NB4 (cell line): Measurements from ENCODE around the gene FUT8.

Source experiments
- DNase-seq: peaks from one replicate; pipeline ENCODE4 v3.0.0; 2010; ENCODE audit warnings: low read depth
- H3K4me3 ChIP-seq: one replicate; pipeline ENCODE4 v1.5.1; 2011; ENCODE audit warnings: mild to moderate bottlenecking, low read depth, low read length, moderate library complexity
- MAX ChIP-seq: IDR thresholded peaks from 2 replicates; pipeline ENCODE4 v1.6.1; 2011; ENCODE audit warnings: low read depth, low read length
- MYC ChIP-seq: IDR thresholded peaks from 2 replicates; pipeline ENCODE4 v1.6.1; 2011; ENCODE audit warnings: low read depth, low read length
- POLR2A ChIP-seq: IDR thresholded peaks from 2 replicates; pipeline ENCODE4 v1.6.1; 2011; ENCODE audit warnings: mild to moderate bottlenecking; ENCODE audit not compliant: insufficient read length; ENCODE audit errors: extremely low read depth
- TF ChIP-seq, protein P1 (sequence below): IDR thresholded peaks from one replicate; pipeline ENCODE4 v1.5.1; 2012; ENCODE audit warnings: low read depth, low read length

The FUT8 gene

GRCh38 chr14:65769151-65769550 lies 356.6 kb downstream of the FUT8 start:
- no peak for TF ChIP-seq POLR2A
- TF ChIP-seq, protein P1, sequence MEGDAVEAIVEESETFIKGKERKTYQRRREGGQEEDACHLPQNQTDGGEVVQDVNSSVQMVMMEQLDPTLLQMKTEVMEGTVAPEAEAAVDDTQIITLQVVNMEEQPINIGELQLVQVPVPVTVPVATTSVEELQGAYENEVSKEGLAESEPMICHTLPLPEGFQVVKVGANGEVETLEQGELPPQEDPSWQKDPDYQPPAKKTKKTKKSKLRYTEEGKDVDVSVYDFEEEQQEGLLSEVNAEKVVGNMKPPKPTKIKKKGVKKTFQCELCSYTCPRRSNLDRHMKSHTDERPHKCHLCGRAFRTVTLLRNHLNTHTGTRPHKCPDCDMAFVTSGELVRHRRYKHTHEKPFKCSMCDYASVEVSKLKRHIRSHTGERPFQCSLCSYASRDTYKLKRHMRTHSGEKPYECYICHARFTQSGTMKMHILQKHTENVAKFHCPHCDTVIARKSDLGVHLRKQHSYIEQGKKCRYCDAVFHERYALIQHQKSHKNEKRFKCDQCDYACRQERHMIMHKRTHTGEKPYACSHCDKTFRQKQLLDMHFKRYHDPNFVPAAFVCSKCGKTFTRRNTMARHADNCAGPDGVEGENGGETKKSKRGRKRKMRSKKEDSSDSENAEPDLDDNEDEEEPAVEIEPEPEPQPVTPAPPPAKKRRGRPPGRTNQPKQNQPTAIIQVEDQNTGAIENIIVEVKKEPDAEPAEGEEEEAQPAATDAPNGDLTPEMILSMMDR, result no peak
- TF ChIP-seq MAX, result no peak
- no peak for TF ChIP-seq MYC
- DNase-seq, result no peak
- no peak overlapping the region for H3K4me3 ChIP-seq

DNA sequence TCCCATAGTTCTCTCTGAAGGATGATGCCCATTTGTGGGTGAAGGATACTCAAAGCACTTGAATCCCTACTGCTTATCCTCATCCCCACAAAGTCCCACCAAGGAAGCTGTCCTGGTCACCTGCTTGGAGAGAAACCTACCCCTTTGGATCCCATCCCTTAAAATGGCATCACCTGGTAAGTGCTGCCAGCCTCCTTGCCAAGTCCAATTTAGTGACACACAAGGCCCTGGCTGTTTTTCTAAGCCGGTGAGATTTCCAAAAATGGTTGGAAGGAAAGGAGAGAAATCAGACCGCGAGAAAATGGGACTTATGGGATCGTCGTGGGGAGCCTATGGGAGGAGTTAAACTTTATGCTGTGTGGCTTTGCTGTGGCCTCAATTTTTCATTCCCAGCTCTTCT lies 358.2 kb downstream of the FUT8 start:
- DNase-seq, result no peak
- TF ChIP-seq MAX (no peak), POLR2A (no peak), MYC (no peak)
- TF ChIP-seq, protein P1, result no peak
- no peak overlapping the region for H3K4me3 ChIP-seq

GRCh38 chr14:65771271-65771670 lies 358.7 kb downstream of the FUT8 start:
- H3K4me3 ChIP-seq, result no peak overlapping the region

DNA sequence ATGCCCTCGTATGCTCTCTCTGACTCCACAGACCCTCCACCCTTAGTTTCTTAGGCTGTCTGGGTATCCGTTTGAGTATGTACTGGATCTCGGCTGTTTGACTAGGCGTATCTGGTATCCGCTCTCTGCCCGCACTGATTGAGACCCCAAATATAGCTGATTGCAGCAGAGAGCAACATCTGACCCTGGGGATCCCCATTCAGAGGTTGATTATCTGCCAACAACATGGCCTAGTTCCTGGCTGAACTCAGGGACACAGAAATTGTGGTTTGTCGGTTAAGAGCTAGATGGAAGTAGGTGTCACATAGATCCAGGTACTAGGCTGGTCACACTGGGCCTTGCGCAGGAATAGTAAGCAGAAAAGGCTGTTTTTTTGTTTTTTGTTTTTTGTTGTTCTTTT lies 359.9 kb downstream of the FUT8 start:
- no peak overlapping the region for H3K4me3 ChIP-seq
- TF ChIP-seq, protein P1, result no peak
- TF ChIP-seq MYC (no peak), POLR2A (no peak), MAX (no peak)
- DNase-seq, result no peak

More at GRCh38 chr14:65771271-65771670, 358.7 kb downstream of the FUT8 start:
- DNase-seq, result no peak
- TF ChIP-seq MAX, result no peak
- no peak for TF ChIP-seq MYC
- TF ChIP-seq POLR2A, result no peak

DNA sequence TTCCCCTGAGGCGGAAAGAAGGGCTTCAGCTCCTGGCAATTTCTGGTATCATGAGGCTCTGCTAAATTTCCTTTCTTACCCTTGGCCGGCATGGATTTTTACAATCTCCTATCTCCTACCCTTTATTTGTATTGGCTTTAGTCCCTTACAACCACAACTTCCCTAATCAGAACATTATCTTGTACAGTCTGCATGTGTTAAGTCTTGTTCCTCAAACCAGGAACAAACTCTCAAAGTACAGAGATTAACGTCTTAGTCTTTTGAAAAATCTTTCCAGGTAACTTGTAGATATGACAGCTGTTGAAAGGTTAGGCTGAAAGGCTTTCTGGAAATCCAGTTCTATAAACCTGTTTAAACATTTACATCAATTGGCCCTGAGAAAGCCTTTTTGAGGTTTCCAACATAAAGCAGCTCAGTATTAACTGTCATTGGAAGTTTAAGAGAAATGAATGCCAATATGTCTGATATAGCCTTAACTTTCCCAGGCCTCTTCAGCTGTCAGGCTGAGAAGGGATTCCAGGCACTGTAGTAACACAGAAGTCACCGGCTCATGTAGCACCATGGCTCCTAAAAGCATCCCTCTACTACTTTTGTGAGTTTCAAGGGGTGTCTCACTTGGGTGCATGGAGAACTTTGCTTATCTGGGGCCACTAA lies 360.5 kb downstream of the FUT8 start:
- H3K4me3 ChIP-seq, result no peak overlapping the region
- DNase-seq, result peak; percentile 49
- no peak for TF ChIP-seq POLR2A
- TF ChIP-seq, protein P1, result no peak
- TF ChIP-seq MAX, result no peak
- TF ChIP-seq MYC, result no peak

GRCh38 chr14:65774041-65774440 lies 361.5 kb downstream of the FUT8 start:
- TF ChIP-seq POLR2A, result no peak
- TF ChIP-seq MAX, result no peak
- TF ChIP-seq, protein P1, result no peak
- TF ChIP-seq MYC, result no peak
- H3K4me3 ChIP-seq, result no peak overlapping the region
- no peak for DNase-seq
